ENCODE data around the gene SMURF1. TPM values are rescaled to one million over a fixed set of nuclear protein-coding genes. Genes with fewer than 3 reads are reported as not detected.
"Not testable (repeated sequence)": the region's sequence is repeated elsewhere in the genome, so short reads cannot be mapped to it uniquely, and the experiment has no call there.

Gene SMURF1
- total and polyA plus RNA-seq, 2 of the 4 experiments (the other 2 are of a cell fraction), result 13.4 to 20.3 TPM

DNA sequence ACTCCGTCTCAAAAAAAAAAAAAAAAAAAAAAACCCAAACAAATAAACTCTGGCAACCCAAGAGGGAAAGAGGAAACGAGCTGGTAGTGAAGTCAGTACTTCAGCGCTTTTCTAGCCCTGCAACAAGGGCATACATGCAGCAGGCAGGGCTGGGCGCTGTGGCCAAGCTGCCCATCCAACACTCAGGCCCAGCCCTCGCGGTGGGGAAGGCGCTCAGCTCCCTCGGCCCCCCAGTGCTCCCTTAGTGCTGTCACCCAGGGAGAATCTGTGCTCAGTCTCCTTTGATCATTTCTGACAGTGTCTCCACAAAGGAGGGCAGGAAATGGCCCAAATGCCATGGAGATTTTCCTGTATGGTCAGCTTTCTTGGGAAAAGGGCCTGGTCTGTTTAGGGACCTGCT is 97.2 kb downstream of the SMURF1 start:
- CTCF ChIA-PET, result no interaction called here
- H3K9ac ChIP-seq (ENCODE audit: low read depth, low read length), result no peak overlapping the region
- no peak overlapping the region for H3K4ac ChIP-seq (ENCODE audit: low read depth, low read length)
- no peak overlapping the region for H3K27ac ChIP-seq (ENCODE audit: insufficient read depth, low read length)
- no peaks in the 10 kb centered on the region for H3K27me3 ChIP-seq (ENCODE audit: control insufficient read depth, insufficient read depth, low read length)
- H3K4me2 ChIP-seq (ENCODE audit: low read depth, low read length), result no peak overlapping the region
- in situ Hi-C loops (cut with MboI; ENCODE audit: low sequenced_read_pairs) (no loop called here), intact Hi-C loops (cut with micrococcal nuclease) (no loop called here), dilution Hi-C loops (cut with HindIII; ENCODE audit: low sequenced_read_pairs, unreplicated experiment) (no loop called here)
- H3K9me1 ChIP-seq (ENCODE audit: insufficient read depth, low read length), result peaks cover 6% of the 10 kb centered on the region; the same call in 1 of the 2 replicates
- no peak overlapping the region for H3K14ac ChIP-seq (replicated peaks; ENCODE audit: low read depth, low read length)
- BruUV-seq (replicated peaks), result no TSS peak
- peaks cover 1% of the 10 kb centered on the region; the same call in 1 of the 2 replicates for H3K4me1 ChIP-seq (ENCODE audit: control insufficient read depth, insufficient read depth, low read length)
- ATAC-seq (ENCODE audit: low read depth), result no peak
- no peak overlapping the region; the same call in 1 of the 2 replicates for H2AK5ac ChIP-seq (ENCODE audit: low read depth, low read length)
- H4K91ac ChIP-seq (ENCODE audit: insufficient read depth, low read depth, low read length), result no peak overlapping the region
- 60% methylated on average over 1 of the region's 8 CpGs; no CpG with 5 or more reads in 1 of the 2 experiments for WGBS, 2 experiments (ENCODE audit: extremely low coverage in 2 of 2, insufficient read length in 1 of 2)
- no peaks in the 10 kb centered on the region for H3K9me3 ChIP-seq (ENCODE audit: control insufficient read depth, insufficient read depth, low read length)
- peaks cover 55% of the 10 kb centered on the region for H3K36me3 ChIP-seq (ENCODE audit: control insufficient read depth, insufficient read depth, low read length)
- no peaks in the 10 kb centered on the region for H4K20me1 ChIP-seq (ENCODE audit: insufficient read depth, low read length)
- no peak for DNase-seq
- no peak overlapping the region for H3K18ac ChIP-seq (ENCODE audit: low read depth, low read length)
- no peak overlapping the region for H2AK9ac ChIP-seq (replicated peaks; ENCODE audit: low read depth, low read length, poor library complexity)
- H2BK20ac ChIP-seq (ENCODE audit: low read depth, low read length), result no peak overlapping the region
- no peak overlapping the region for H4K5ac ChIP-seq (ENCODE audit: low read depth, low read length)
- POLR2A ChIA-PET (ENCODE audit: unreplicated experiment), result no interaction called here
- no peak overlapping the region for H2BK120ac ChIP-seq (ENCODE audit: low read depth, low read length)
- H4K8ac ChIP-seq (ENCODE audit: low read depth in 2 of 2, low read length in 2 of 2), result no peak overlapping the region
- H2BK15ac ChIP-seq (ENCODE audit: low read depth, low read length), result no peak overlapping the region
- H3K4me3 ChIP-seq (ENCODE audit: insufficient read depth, low read depth, low read length), result no peak overlapping the region
- no peak overlapping the region for H2BK5ac ChIP-seq (ENCODE audit: low read depth, low read length, poor library complexity, severe bottlenecking)
- TF ChIP-seq ELK1 (IDR thresholded peaks at IDR 0.05; ENCODE audit: borderline replicate concordance, low read depth, low read length) (no peak), RFX5 (IDR thresholded peaks at IDR 0.05; ENCODE audit: low read depth, low read length) (no peak), USF2 (IDR thresholded peaks at IDR 0.05; ENCODE audit: low read depth, low read length) (no peak)
- TF ChIP-seq, protein P1, sequence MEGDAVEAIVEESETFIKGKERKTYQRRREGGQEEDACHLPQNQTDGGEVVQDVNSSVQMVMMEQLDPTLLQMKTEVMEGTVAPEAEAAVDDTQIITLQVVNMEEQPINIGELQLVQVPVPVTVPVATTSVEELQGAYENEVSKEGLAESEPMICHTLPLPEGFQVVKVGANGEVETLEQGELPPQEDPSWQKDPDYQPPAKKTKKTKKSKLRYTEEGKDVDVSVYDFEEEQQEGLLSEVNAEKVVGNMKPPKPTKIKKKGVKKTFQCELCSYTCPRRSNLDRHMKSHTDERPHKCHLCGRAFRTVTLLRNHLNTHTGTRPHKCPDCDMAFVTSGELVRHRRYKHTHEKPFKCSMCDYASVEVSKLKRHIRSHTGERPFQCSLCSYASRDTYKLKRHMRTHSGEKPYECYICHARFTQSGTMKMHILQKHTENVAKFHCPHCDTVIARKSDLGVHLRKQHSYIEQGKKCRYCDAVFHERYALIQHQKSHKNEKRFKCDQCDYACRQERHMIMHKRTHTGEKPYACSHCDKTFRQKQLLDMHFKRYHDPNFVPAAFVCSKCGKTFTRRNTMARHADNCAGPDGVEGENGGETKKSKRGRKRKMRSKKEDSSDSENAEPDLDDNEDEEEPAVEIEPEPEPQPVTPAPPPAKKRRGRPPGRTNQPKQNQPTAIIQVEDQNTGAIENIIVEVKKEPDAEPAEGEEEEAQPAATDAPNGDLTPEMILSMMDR (conservative IDR thresholded peaks at IDR 0.05; ENCODE audit: low read depth, low read length), result no peak
- H3K79me1 ChIP-seq (ENCODE audit: low read depth in 1 of 2, low read length in 2 of 2), result peaks cover 22 to 54% of the 10 kb centered on the region in 2 experiments
- no peak overlapping the region for H3K56ac ChIP-seq (ENCODE audit: extremely low read depth, insufficient read depth, low read length)
- no peak overlapping the region for H3K23ac ChIP-seq (ENCODE audit: low read depth, low read length)
- no peak overlapping the region for H2AFZ ChIP-seq (replicated peaks; ENCODE audit: low read length, poor library complexity)

GRCh38 chr7:99046262-99046661 is 97.6 kb downstream of the SMURF1 start:
- CTCF ChIA-PET; H4K5ac ChIP-seq (ENCODE audit: low read depth, low read length): not testable (repeated sequence)

More at GRCh38 chr7:99046262-99046661, 97.6 kb downstream of the SMURF1 start:
- H3K4me2 ChIP-seq (ENCODE audit: low read depth, low read length); H2AK5ac ChIP-seq (ENCODE audit: low read depth, low read length); H2BK120ac ChIP-seq (ENCODE audit: low read depth, low read length); H3K56ac ChIP-seq (ENCODE audit: extremely low read depth, insufficient read depth, low read length); H2BK5ac ChIP-seq (ENCODE audit: low read depth, low read length, poor library complexity, severe bottlenecking); H3K9ac ChIP-seq (ENCODE audit: low read depth, low read length); H3K4ac ChIP-seq (ENCODE audit: low read depth, low read length); dilution Hi-C loops (cut with HindIII; ENCODE audit: low sequenced_read_pairs, unreplicated experiment); H4K8ac ChIP-seq (ENCODE audit: low read depth in 2 of 2, low read length in 2 of 2); H3K18ac ChIP-seq (ENCODE audit: low read depth, low read length); POLR2A ChIA-PET (ENCODE audit: unreplicated experiment); H3K23ac ChIP-seq (ENCODE audit: low read depth, low read length); H4K20me1 ChIP-seq (ENCODE audit: insufficient read depth, low read length); H4K91ac ChIP-seq (ENCODE audit: insufficient read depth, low read depth, low read length); in situ Hi-C loops (cut with MboI; ENCODE audit: low sequenced_read_pairs); BruUV-seq (replicated peaks); H3K4me1 ChIP-seq (ENCODE audit: control insufficient read depth, insufficient read depth, low read length); H2BK20ac ChIP-seq (ENCODE audit: low read depth, low read length); intact Hi-C loops (cut with micrococcal nuclease); H3K9me1 ChIP-seq (ENCODE audit: insufficient read depth, low read length); H3K27ac ChIP-seq (ENCODE audit: insufficient read depth, low read length); H2BK15ac ChIP-seq (ENCODE audit: low read depth, low read length); H2AFZ ChIP-seq (replicated peaks; ENCODE audit: low read length, poor library complexity); H3K27me3 ChIP-seq (ENCODE audit: control insufficient read depth, insufficient read depth, low read length); ATAC-seq (ENCODE audit: low read depth); H3K9me3 ChIP-seq (ENCODE audit: control insufficient read depth, insufficient read depth, low read length); H2AK9ac ChIP-seq (replicated peaks; ENCODE audit: low read depth, low read length, poor library complexity); H3K4me3 ChIP-seq (ENCODE audit: insufficient read depth, low read depth, low read length); H3K14ac ChIP-seq (replicated peaks; ENCODE audit: low read depth, low read length); DNase-seq: not testable (repeated sequence)
- 92% methylated on average over 6 of the region's 14 CpGs; no CpG with 5 or more reads in 1 of the 2 experiments for WGBS, 2 experiments (ENCODE audit: extremely low coverage in 2 of 2, insufficient read length in 1 of 2)
- peaks cover 55% of the 10 kb centered on the region for H3K36me3 ChIP-seq (ENCODE audit: control insufficient read depth, insufficient read depth, low read length)
- peaks cover 22 to 54% of the 10 kb centered on the region in 2 experiments for H3K79me1 ChIP-seq (ENCODE audit: low read depth in 1 of 2, low read length in 2 of 2)
